Stimulated activated CD8-positive, alpha-beta memory T cell treated with anti-CD3 and anti-CD28 coated beads, Interleukin-4, amount 100 ng/mL, for 24 hours (primary cell): Measurements from ENCODE around the gene MUC12.
A peak's percentile ranks its signal among the peaks of the same experiment; 100 is the strongest.
"Not testable (repeated sequence)": the region's sequence is repeated elsewhere in the genome, so short reads cannot be mapped to it uniquely, and the experiment has no call there.

Experiments
- DNase-seq: peaks from one replicate; pipeline ENCODE4 v3.0.0-alpha.2; 2020; ENCODE audit warnings: low read depth

MUC12 gene

GRCh38 chr7:100957832-100958421 is 11.4 kb upstream of the MUC12 start:
- no peak for DNase-seq

DNA sequence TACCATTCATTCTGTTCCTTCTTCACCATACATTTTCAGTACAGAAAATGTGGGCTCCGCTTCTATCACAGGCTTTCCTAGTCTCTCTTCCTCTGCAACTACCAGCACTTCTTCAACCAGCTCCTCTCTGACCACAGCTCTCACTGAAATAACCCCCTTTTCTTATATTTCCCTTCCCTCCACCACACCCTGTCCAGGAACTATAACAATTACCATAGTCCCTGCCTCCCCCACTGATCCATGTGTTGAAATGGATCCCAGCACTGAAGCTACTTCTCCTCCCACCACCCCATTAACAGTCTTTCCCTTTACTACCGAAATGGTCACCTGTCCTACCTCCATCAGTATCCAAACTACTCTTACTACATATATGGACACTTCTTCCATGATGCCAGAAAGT is 9.5 kb upstream of the MUC12 start:
- DNase-seq = no peak

GRCh38 chr7:100962537-100962936 is 6.8 kb upstream of the MUC12 start:
- DNase-seq = no peak

GRCh38 chr7:100963386-100963785 is 6.0 kb upstream of the MUC12 start:
- no peak for DNase-seq

GRCh38 chr7:100963874-100964273 is 5.5 kb upstream of the MUC12 start:
- no peak for DNase-seq

DNA sequence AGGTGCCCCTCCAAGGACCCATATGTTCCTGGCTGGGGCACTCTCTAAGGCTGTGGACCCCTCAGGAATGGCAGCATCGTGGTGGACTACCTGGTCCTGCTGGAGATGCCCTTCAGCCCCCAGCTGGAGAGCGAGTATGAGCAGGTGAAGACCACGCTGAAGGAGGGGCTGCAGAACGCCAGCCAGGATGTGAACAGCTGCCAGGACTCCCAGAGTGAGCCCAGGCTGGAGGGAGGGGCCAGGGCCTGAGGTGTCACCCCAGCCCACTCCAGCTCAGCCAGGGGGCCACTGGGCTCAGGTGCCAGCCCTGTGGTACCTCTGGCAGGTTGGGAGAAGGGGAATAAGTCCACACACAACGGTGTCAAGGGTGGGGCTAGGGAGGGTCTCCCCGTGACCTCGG is 4.7 kb upstream of the MUC12 start:
- DNase-seq = no peak

- no peak for DNase-seq
Observed at GRCh38 chr7:100965045-100965722, 4.2 kb upstream of the MUC12 start.

- DNase-seq = peak; percentile 60
Observed at GRCh38 chr7:100965723-100966541, 3.4 kb upstream of the MUC12 start.

DNA sequence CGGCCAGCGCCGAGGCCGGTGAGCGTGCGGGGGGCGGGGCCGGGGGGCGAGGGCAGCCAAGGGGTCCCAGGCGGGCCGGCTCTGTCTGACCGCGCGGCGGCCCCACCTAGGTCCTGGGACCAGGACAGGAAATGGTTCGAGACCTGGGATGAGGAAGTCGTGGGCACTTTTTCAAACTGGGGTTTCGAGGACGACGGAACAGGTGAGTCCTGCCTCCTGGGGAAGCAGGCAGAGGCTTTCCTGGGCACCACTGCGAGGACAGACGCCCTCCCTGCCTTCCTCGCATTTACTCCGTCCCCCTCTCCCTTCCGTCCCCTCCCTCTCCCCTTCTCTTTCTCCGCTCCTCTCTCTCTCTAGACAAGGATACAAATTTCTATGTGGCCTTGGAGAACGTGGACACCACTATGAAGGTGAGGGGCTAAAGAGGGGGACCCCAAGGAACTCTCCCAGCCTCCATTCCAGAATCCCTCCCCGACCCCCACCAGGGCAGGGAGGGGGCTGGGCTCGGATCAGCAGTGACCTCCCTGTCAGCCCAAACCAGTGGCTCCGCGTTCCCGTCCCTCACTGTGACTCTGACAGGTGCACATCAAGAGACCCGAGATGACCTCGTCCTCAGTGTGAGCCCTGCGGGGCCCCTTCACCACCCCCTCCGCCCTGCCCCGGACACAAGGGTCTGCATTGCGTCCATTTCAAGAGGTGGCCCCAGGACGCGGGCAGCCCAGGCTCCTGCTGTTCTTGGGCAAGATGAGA is 2.6 kb upstream of the MUC12 start:
- DNase-seq = no peak

DNA sequence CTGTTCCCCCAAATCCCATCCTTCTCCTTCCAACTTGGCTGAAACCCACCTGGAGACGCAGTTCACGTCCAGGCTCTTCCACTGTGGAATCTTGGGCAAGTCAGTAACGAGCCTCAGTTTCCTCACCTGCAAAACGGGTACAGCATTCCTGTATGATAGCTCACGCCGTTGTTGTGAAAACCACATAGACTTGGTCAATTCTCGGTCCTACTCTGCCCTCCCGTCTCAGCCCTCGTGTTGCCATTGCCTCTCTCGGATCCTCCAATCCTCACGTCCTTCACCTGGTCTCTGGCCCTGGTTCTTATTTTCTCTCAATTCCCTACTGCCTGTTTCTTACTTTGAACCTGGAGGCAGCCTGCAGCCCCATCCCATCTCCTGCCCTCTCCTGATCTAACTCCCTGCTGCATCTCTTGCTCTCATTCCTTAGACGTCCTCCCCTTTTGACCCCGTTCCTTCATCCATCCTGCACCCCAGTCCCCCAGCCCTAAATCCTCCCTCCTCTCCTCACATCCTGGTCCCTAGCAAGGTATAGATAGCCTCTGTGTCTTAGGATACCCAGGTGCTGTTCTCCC is 2.0 kb upstream of the MUC12 start:
- DNase-seq = no peak

DNA sequence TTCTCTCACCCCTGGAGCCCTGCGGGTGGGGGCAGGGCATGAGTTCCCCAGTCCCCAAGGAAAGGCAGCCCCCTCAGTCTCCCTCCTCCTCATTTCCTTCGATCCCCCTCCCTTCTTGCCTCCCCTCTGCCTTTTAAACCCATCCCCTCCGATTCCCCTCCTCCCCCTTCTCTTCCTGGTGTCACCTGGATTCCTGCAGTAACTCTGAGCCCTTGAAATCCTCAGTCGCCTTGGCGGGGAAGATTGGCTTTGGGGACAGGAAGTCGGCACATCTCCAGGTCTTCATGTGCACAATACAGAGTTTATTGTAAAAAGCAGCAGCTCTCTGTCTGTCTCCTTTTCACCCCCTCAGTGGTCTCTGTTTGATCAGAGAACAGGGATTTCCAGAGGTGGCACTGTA is 1.3 kb upstream of the MUC12 start:
- DNase-seq = no peak

GRCh38 chr7:100968650-100969049 is 715 bp upstream of the MUC12 start:
- DNase-seq = no peak

DNA sequence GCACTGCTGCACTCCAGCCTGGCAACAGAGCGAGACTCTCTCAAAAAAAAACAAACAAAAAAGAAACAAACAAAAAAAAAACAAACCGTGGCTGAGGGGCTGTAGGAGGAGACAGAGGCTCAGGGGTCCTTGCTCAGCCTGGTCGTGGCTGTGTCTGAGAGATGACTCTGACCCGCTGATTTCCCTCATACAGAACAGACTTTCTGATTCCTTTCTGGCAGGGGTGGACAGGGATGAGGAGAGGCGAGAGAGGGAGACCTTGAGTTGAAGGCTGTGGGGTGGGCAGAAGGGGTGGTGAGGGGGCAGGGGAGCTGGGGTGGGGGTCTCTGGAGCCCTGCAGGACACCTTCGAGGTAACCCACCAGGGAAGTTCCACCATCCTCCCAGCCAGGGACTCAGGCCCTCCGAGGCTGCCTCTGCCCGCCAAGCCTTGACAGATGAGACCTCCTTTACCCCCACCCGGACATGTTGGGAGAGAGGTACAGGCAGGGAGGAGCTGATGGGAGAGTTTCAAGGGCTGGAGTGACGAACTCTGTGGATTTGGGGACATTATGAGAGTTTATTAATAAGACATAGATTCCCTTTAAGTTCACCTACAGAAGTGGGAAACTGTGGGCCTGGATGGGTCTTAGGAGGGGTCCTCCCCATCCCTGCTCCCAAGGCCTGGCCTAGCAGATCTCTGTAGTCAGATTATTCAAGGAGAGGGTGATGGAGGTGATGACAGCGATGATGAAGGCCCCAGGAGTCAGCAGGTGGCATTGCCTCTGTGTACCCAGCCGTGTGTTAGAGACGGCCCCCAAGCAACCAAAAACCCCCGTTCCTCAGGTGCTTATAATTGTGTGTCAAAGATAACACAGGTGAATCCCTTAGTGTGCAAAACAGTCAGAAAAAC is 2.0 kb downstream of the MUC12 start:
- DNase-seq = no peak

DNA sequence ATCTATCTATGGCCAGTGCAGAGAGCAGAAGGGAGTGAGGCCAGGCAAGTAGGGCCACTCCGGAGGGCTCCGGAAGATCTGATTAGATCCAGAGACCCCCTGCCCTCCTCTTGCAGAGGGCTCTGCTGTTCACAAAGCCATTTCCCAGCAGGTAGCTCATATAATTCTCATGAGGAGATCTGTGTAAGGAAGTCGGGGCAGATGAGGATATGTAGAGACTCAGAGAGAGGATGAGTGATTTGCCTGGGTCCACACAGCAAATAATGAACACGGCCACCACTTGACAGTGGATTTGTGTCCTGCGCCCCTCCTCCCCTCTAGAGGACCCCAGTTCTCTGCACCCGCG is 2.6 kb downstream of the MUC12 start:
- DNase-seq = no peak

DNA sequence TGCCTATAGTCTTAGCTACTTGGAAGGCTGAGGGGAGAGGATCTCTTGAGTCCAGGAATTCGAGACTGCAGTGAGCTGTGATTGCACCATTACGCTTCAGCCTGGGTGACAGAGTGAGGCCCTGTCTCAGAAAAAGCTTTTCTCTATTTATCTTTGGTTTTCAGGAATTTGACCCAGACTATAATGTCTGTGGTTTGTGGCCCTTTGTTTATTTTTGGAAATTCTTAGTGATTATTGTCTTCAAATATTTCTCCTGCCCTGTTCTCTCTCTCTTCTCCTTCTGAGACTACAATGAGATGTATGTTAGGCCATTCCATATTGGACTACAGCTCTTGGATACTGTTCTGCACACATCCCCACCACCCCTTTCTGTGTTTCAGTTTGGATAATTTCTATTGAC is 4.7 kb downstream of the MUC12 start:
- no peak for DNase-seq

DNA sequence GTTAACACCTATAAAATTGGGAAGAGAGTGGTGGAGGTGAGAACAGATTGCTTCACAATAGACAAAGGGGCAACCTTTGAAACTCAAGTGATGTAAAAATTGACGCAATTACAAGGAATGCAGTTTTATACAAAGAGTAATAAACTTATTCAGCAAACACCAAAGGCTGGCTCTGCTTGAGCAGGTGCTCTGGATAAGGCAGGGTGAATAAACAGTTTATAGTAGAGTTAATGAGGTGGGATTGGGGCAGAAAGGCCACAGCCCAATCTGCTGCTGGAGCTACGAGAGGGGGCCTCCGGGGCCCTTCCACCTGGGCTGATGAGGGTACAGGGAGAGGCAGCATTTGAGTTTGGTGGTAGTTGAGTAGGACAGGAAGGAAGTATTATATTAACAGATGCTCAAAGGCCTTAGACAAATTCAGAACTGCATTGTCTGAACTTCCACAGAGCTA is 6.0 kb downstream of the MUC12 start:
- DNase-seq = no peak

DNA sequence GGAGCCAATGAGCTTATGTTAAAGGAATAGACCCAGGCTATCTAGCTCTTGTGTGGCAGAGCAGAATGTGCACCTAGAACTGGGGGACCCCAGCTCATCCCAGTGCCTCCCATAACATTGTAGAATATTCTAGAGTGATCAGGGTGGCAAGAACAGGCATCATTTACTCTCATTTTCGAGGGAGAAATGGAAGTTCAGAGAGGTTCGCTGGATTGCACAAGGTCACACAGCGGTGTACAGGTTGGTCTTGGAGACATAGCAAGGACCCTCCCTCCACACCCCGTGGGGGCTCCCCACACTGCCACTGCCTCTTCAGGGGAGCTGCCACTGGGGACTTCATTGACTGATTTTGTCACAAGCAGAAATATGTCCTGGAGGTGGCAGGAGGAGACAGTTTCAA is 8.9 kb downstream of the MUC12 start:
- no peak for DNase-seq

- no peak for DNase-seq
Observed at GRCh38 chr7:100983451-100984187, 14.3 kb downstream of the MUC12 start.

DNA sequence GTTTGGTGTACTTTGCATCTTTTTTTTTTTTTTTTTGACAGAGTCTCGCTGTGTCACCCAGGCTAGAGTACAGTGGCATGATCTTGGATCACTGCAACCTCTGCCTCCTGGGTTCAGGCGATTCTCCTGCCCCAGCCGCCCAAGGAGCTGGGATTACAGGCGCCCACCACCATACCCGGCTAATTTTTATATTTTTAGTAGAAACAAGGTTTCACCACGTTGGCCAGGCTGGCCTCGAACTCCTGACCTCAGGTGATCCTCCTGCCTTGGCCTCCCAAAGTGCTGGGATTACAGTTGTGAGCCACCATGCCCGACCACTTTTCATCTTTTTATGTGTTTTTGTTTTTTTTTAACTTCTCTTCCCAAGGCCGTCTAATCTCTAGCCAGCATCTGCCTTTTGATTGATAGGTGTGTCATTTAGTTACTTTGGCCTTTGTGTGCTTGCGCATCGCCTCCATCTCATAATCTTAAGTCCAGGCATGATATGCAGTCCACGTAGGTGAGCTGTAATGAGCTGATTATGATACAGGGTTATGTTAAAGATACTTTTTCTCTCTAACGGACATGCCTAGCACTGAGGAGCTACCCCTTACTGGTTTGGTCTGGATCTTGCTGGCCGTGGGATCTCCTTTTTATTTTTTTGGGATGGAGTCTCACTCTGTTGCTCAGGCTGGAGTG is 15.0 kb downstream of the MUC12 start:
- DNase-seq = not testable (repeated sequence)
